Endothelial cell of umbilical vein (primary cell): Measurements from ENCODE around the gene ADAP1. TPM values are rescaled to one million over a fixed set of nuclear protein-coding genes. Genes with fewer than 3 reads are reported as not detected.

ENCODE experiments used
- BruUV-seq: library from RNA; stranded (reverse); fragments of 400-500 nt; replicated peaks from 2 replicates; lab custom pipeline; 2021; lab: Mats Ljungman, UMichigan
- CTCF ChIA-PET: fragments of 300-600, 350-600 bp; sonication (Branson Sonifier 250); formaldehyde crosslinking; loops from one replicate; lab custom pipeline; 2021; ENCODE audit warnings: antibody characterized with exemption, inconsistent platforms; lab: Charles Lee
- POLR2A ChIA-PET: fragments of 300-600, 350-600 bp; sonication (Branson Sonifier 250); formaldehyde crosslinking; loops from one replicate; lab custom pipeline; 2021; ENCODE audit warnings: antibody characterized with exemption, inconsistent platforms; lab: Charles Lee
- DNase-seq: peaks from one replicate; pipeline ENCODE4 v3.0.0-alpha.2; 2011; ENCODE audit warnings: low read depth, low spot score
- FAIRE-seq: peaks from 2 replicates; lab custom pipeline; 2011; peaks lifted over from hg19 to GRCh38; lab: Jason Lieb, UNC
- H2AFZ ChIP-seq: 2 replicates; pipeline ENCODE4 v1.6.0; 2012; ENCODE audit warnings: low read depth, low read length, control low read depth, inconsistent platforms
- H3K27ac ChIP-seq: 2 replicates; pipeline ENCODE4 v1.5.1; 2011; ENCODE audit warnings: low read depth, mild to moderate bottlenecking, control low read depth, low read length, moderate library complexity; ENCODE audit not compliant: insufficient read depth
- H3K27me3 ChIP-seq, 2 experiments: 2 replicates each; pipeline versions ENCODE4 v1.6.0 to v1.6.1; 2011; ENCODE audit warnings: low read length in 2 of 2, mixed read lengths in 1 of 2; ENCODE audit not compliant: control insufficient read depth in 2 of 2, insufficient read depth in 2 of 2
- H3K36me3 ChIP-seq, 2 experiments: 2 replicates in 1 of 2; 3 replicates in 1 of 2; pipeline ENCODE4 v1.5.1; 2011; ENCODE audit warnings: low read length in 2 of 2, mild to moderate bottlenecking in 1 of 2, moderate library complexity in 1 of 2; ENCODE audit not compliant: control insufficient read depth in 2 of 2, insufficient read depth in 2 of 2; ENCODE audit errors: extremely low read depth in 1 of 2
- H3K4me1 ChIP-seq: 3 replicates; pipeline ENCODE4 v1.5.1; 2011; ENCODE audit warnings: mild to moderate bottlenecking, low read length; ENCODE audit not compliant: control insufficient read depth, insufficient read depth; ENCODE audit errors: extremely low read depth
- H3K4me2 ChIP-seq: 2 replicates; pipeline ENCODE4 v1.6.1; 2011; ENCODE audit warnings: low read length, control low read depth, mixed read lengths; ENCODE audit not compliant: insufficient read depth
- H3K4me3 ChIP-seq, 3 experiments: fragments of 200-600 bp in 1 of 3; sonication (generic), shearing (Covaris generic) in 1 of 3; replicated peaks in 1 of 3; 2 replicates each; pipeline ENCODE4 v1.5.1; 2011 to 2016; ENCODE audit warnings: control low read depth in 3 of 3, low read length in 3 of 3, mild to moderate bottlenecking in 2 of 3, inconsistent platforms in 1 of 3, low read depth in 1 of 3, moderate library complexity in 1 of 3; ENCODE audit not compliant: insufficient read depth in 1 of 3
- H3K79me2 ChIP-seq: 2 replicates; pipeline ENCODE4 v1.6.0; 2012; ENCODE audit warnings: low read length, inconsistent platforms; ENCODE audit not compliant: control insufficient read depth, insufficient read depth
- H3K9ac ChIP-seq: replicated peaks from 2 replicates; pipeline ENCODE3; 2011; ENCODE audit warnings: low read length, control low read depth; ENCODE audit not compliant: insufficient read depth; ENCODE audit errors: extremely low read depth
- H3K9me1 ChIP-seq: replicated peaks from 3 replicates; pipeline ENCODE4 v1.6.0; 2011; ENCODE audit warnings: mild to moderate bottlenecking, low read length; ENCODE audit not compliant: control insufficient read depth, insufficient read depth; ENCODE audit errors: extremely low read depth
- H3K9me3 ChIP-seq: replicated peaks from 2 replicates; pipeline ENCODE4 v1.5.1; 2012; ENCODE audit warnings: low read length, inconsistent platforms; ENCODE audit not compliant: control insufficient read depth, insufficient read depth
- H4K20me1 ChIP-seq: replicated peaks from 2 replicates; pipeline ENCODE3; 2011; ENCODE audit warnings: mild to moderate bottlenecking, low read length; ENCODE audit not compliant: control insufficient read depth, insufficient read depth; ENCODE audit errors: extremely low read depth
- EZH2 ChIP-seq: IDR thresholded peaks from 2 replicates; pipeline ENCODE4 v1.6.1; 2012; ENCODE audit warnings: borderline replicate concordance, low read depth, mild to moderate bottlenecking, moderate library complexity, low read length, inconsistent platforms; ENCODE audit not compliant: severe bottlenecking
- FOS ChIP-seq: IDR thresholded peaks from 2 replicates; pipeline ENCODE4 v1.6.1; 2011; ENCODE audit warnings: mild to moderate bottlenecking, low read length, moderate library complexity, borderline replicate concordance; ENCODE audit not compliant: insufficient read depth
- GATA2 ChIP-seq: IDR thresholded peaks from 2 replicates; pipeline ENCODE4 v1.7.0; 2011; ENCODE audit warnings: low read depth, mild to moderate bottlenecking, moderate library complexity, mixed read lengths, low read length; ENCODE audit not compliant: insufficient read length, insufficient read depth
- JUN ChIP-seq: IDR thresholded peaks from 2 replicates; pipeline ENCODE4 v1.6.1; 2011; ENCODE audit warnings: borderline replicate concordance, low read depth; ENCODE audit not compliant: insufficient read length, insufficient read depth
- MYC ChIP-seq: IDR thresholded peaks from one replicate; pipeline ENCODE4 v1.6.1; 2011; ENCODE audit warnings: mild to moderate bottlenecking, low read depth, low read length
- POLR2A ChIP-seq: IDR thresholded peaks from 2 replicates; pipeline ENCODE4 v1.6.1; 2012; ENCODE audit warnings: low read depth, mild to moderate bottlenecking, control low read depth, low read length
- POLR2AphosphoS5 ChIP-seq: IDR thresholded peaks from 2 replicates; pipeline ENCODE4 v1.6.1; 2012; ENCODE audit warnings: low read depth, mild to moderate bottlenecking, control low read depth, low read length, moderate library complexity; ENCODE audit not compliant: insufficient read depth
- dilution Hi-C: fragments of 300-500 bp; cut with MboI; formaldehyde crosslinking; loops from one replicate; pipeline ENCODE4 v1.15.0; 2019; ENCODE audit warnings: low sequenced_read_pairs; ENCODE audit not compliant: extremely low pct_ligation_motif_present
- intact Hi-C: fragments of 100-400 bp; cut with micrococcal nuclease; formaldehyde crosslinking; loops from one replicate; pipeline ENCODE4 v1.10.0; 2022
- polyA plus RNA-seq, 4 experiments: library from polyadenylated mRNA; depleted of rRNA in 3 of 4; stranded (reverse) in 3 of 4; unstranded in 1 of 4; fragments of >200 nt; gene quantifications; 2 replicates each; pipeline versions ENCODE4 v1.2.1 to v1.2.3, GENCODE V29; 2011 to 2012; ENCODE audit warnings: missing spikeins in 1 of 4
- total RNA-seq: library from RNA; stranded (reverse); gene quantifications from 2 replicates; pipeline ENCODE4 v1.2.3, GENCODE V29; 2021
- TF ChIP-seq, protein P1 (sequence below): IDR thresholded peaks from 2 replicates; pipeline ENCODE4 v1.6.1; 2011; ENCODE audit not compliant: insufficient read depth, insufficient read length
- TF ChIP-seq, protein P2 (sequence below), 2 donors: IDR thresholded peaks; 1 replicate in 1 of 2; 2 replicates in 1 of 2; pipeline ENCODE4 v1.5.1; 2011; ENCODE audit warnings: low read length in 2 of 2, mild to moderate bottlenecking in 2 of 2, moderate library complexity in 2 of 2, control low read depth in 1 of 2, inconsistent platforms in 1 of 2, low read depth in 1 of 2; ENCODE audit not compliant: insufficient read depth in 1 of 2; ENCODE audit errors: extremely low read depth in 1 of 2

ADAP1 gene
- total and polyA plus RNA-seq, 2 donors (not counting 3 experiments of a cell fraction or from before 2014, with no cell fraction given), result 0.49 to 0.58 TPM

DNA sequence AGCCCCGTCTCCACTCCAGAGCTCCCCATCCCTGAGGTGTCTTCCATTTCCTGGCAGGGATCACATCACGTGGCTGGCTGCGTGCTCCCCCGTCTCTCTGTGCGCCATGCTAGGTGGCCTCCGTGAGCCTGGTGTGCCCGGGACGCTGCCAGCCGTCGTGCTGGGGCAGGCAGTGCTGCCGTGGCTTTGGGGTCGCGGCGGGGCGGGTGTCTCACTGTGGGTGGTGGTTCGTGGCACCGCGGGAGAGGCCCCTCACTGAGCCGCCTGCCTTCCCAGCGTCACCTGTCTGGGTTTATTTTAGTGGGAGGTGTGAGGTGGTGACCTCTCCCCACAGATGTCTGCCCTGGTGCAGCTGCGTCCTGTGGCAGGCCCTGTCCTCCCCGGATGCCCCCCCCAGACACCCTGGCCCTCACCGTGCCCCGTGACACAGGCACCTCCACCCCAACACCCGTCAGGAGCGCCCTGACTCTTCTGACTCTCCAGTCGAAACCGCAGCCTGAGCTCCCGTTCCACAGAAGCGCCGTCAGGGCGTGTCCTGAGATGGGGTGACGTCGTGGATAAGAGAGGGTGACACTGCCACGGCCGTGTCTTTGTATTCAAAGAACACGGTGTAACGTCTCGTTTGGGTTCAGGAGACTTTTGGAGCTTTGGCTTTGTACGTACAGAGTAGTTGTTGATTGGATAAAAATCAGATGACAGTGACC is 60.2 kb downstream of the ADAP1 start:
- no TSS peak for BruUV-seq
- CTCF ChIA-PET, result no interaction called here
- dilution Hi-C loops, result no loop called here

DNA sequence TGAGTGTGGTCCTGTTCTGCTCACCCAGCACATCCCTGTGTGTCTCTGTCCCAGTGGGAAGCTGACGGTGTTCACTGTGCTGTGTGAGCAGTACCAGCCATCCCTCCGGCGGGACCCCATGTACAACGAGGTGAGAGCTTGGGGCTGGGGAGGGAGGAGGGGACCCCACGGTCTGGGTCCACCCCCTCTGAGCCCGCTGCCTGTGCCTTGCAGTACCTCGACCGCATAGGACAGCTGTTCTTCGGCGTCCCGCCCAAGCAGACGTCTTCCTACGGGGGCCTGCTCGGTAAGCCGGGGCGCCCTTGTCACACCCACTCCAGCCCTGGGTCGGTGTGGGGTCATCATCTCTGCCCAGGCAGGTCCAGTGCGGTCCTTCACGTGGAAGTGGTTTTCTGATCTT is 60.8 kb downstream of the ADAP1 start:
- FAIRE-seq, result no peak
- CTCF ChIA-PET, result no interaction called here

More for the DNA sequence above, 60.2 kb downstream of the ADAP1 start:
- H4K20me1 ChIP-seq, result no peaks in the 10 kb centered on the region
- H3K4me3 ChIP-seq, result no peak overlapping the region
- H3K27me3 ChIP-seq, result no peaks in the 10 kb centered on the region
- no peak for FAIRE-seq
- TF ChIP-seq POLR2A (no peak), FOS (no peak)
- TF ChIP-seq, protein P1, sequence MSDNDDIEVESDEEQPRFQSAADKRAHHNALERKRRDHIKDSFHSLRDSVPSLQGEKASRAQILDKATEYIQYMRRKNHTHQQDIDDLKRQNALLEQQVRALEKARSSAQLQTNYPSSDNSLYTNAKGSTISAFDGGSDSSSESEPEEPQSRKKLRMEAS, result no peak
- H3K4me1 ChIP-seq, result peaks cover 4% of the 10 kb centered on the region
- intact Hi-C loops, result no loop called here
- POLR2A ChIA-PET, result no interaction called here
- DNase-seq, result no peak
- no peak overlapping the region for H3K27ac ChIP-seq
- H3K9me1 ChIP-seq, result no peaks in the 10 kb centered on the region
- H3K79me2 ChIP-seq, result no peaks in the 10 kb centered on the region
- peaks cover 9 to 47% of the 10 kb centered on the region in 2 experiments for H3K36me3 ChIP-seq
- no peak overlapping the region for H3K4me2 ChIP-seq
- no peaks in the 10 kb centered on the region for H3K9me3 ChIP-seq
- no peak overlapping the region for H2AFZ ChIP-seq
- H3K9ac ChIP-seq, result no peak overlapping the region

More for the DNA sequence above, 60.8 kb downstream of the ADAP1 start:
- Histone ChIP-seq H3K4me3 (no peak overlapping the region), H4K20me1 (no peaks in the 10 kb centered on the region), H3K9me1 (no peaks in the 10 kb centered on the region), H3K9me3 (no peaks in the 10 kb centered on the region), H3K4me1 (peaks cover 4% of the 10 kb centered on the region), H3K4me2 (no peak overlapping the region), H3K27ac (no peak overlapping the region), H2AFZ (no peak overlapping the region), H3K27me3 (no peaks in the 10 kb centered on the region), H3K9ac (no peak overlapping the region), H3K79me2 (no peaks in the 10 kb centered on the region), H3K36me3 (peaks cover 9 to 52% of the 10 kb centered on the region in 2 experiments)
- dilution Hi-C loops, result no loop called here
- POLR2A ChIA-PET, result no interaction called here
- TF ChIP-seq JUN (no peak), FOS (no peak), POLR2AphosphoS5 (no peak), POLR2A (no peak), GATA2 (no peak), MYC (no peak), EZH2 (no peak)
- TF ChIP-seq, protein P1, result no peak
- TF ChIP-seq, protein P2, sequence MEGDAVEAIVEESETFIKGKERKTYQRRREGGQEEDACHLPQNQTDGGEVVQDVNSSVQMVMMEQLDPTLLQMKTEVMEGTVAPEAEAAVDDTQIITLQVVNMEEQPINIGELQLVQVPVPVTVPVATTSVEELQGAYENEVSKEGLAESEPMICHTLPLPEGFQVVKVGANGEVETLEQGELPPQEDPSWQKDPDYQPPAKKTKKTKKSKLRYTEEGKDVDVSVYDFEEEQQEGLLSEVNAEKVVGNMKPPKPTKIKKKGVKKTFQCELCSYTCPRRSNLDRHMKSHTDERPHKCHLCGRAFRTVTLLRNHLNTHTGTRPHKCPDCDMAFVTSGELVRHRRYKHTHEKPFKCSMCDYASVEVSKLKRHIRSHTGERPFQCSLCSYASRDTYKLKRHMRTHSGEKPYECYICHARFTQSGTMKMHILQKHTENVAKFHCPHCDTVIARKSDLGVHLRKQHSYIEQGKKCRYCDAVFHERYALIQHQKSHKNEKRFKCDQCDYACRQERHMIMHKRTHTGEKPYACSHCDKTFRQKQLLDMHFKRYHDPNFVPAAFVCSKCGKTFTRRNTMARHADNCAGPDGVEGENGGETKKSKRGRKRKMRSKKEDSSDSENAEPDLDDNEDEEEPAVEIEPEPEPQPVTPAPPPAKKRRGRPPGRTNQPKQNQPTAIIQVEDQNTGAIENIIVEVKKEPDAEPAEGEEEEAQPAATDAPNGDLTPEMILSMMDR (IDR thresholded peaks at IDR 0.05; ENCODE audit: extremely low read depth in 1 of 2, insufficient read depth in 1 of 2, low read depth in 1 of 2, low read length in 2 of 2), result no peak
- no TSS peak for BruUV-seq
- no peak for DNase-seq
- intact Hi-C loops, result no loop called here
